ENCODE data around the gene NF2.
A peak's percentile ranks its signal among the peaks of the same experiment; 100 is the strongest.

Gene NF2

DNA sequence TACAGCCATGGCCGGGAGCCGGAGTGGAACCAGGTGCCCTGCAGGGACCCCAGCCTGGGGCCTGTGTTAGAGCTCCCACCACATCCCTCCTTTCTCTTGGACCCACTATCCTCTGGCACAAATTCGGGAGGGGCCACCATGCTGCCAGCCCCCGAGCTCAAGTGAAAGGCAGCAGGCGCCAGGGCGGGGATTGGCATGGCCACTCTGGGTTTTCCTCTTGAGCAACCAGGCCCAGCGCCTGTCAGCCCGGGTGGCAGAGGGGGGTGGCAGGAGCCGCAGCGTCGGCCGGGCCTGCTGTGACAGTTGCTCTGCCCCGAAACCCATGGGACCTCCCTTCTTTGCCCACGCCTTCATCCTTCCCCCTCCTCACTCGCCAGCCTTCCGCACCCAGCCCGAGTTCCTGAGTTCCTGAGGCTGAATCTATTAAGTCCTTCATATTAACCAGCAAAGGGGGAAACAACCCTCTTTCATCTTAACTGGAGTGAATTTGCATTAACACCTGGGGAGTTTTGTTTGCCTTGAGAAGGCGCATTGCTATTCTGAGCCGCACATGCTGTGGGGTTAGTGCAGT lies 99.6 kb downstream of the NF2 start:
- no peak for DNase-seq (ENCODE audit: low spot score)

DNA sequence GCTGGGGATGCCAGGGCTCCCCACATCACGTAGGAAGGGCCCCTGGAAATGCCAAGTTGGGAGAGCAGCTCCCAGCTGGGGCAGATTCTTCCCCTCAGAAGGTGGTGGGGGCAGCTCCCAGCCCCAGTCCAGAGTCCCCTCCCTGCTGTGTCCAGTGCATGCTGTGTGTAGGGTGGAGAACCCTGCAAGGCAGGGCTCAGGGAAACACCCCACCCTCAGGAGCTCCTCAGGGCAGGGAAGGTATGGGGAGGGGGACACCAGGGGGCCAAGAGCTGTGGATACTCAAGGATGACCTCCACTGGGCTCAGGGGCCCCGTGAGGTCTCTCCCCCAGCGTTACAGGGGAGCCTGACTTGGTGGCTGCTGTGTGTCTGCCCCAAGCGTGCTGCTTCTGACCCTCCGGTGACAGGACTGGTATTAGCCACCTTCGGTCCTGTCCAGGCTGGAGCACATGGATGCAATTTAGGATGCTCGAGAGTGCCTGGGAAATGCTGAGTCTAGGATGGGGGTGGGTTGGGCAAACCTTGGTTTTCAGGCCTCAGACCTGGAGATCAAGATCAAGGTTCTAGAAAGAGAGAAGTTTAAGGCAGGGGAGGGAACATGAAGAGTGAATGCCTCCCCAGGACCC lies 100.2 kb downstream of the NF2 start:
- no peak for DNase-seq (ENCODE audit: low spot score)

DNA sequence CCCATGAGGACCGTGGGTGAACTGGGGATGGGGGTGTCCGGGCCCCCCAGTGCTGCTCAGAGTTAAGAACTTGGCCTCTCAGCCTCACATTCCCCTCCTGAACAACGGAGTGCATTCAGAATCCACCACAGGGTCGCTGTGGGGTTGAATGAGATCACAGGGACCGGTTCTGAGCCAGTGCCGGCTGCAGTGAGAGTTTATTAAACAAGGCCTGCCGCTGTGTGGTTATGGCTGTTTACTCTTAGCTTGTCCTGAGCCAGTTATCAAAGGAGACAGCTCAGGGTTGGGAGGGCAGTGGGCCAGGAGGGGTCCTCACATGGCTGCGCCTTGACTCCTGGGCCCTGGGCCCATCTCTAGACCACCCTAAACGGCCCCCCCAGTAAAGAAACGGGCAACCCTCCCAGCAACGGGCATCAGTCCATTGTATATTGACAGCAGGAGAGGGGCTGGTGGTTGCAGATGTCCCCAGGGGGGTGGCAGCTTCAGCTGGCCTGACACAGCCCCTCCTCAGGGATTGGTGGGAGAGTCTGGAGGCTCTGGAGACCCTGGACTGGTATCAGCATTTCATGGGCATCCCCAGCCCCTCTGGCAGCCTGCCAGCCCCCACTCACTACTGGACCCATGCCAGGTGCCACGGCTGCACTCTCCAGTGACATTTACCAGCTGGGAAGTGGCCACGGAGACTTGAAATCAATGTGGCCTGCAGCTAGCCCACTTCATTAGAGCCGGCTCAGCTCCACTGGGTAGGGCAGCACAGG lies 101.3 kb downstream of the NF2 start:
- DNase-seq (ENCODE audit: low spot score), result peak; percentile 84

- DNase-seq (ENCODE audit: low spot score), result no peak
These were observed 102.2 kb downstream of the NF2 start for GRCh38 chr22:29705651-29706050.

DNA sequence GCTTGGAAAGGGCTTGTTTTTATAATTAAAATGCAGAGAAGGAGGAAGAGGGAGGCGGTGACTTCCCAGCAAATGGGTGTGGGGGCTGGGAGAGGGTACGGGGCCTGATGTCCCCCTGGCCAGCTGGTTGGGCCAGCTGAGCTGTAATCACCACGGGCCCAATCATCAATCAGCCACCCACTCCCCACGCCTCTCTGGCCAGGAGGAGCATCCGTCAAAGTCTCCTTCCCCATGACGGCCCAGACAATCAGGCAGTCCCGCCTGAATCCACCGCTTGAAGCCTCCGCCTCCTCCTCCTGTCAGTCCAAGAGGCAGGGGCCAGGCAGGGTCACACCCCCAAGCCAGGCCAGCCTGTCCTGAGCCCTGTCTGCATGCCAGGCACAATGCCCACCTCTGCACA lies 103.1 kb downstream of the NF2 start:
- DNase-seq (ENCODE audit: low spot score), result no peak

GRCh38 chr22:29707010-29707409 lies 103.6 kb downstream of the NF2 start:
- no peak for DNase-seq (ENCODE audit: low spot score)

DNA sequence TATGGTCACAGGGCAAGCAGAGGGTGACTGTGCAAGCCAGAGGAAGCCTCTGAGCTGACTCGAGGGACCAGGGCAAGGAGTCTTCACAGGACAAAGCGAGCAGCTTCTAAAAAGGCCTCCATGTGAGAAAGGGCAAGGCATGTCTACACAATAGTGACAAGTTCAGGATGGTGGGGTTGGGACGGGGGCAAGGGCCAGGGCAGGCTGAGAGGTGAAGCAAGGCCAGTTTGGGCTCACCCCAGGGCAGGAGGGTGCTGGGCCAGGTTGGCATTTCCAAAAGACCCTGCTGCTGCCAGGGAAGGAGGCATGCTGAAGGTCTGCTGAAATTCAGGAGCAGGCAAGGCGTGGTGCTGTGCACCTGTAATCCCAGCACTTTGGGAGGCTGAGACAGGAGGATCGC lies 104.0 kb downstream of the NF2 start:
- DNase-seq (ENCODE audit: low spot score), result no peak

DNA sequence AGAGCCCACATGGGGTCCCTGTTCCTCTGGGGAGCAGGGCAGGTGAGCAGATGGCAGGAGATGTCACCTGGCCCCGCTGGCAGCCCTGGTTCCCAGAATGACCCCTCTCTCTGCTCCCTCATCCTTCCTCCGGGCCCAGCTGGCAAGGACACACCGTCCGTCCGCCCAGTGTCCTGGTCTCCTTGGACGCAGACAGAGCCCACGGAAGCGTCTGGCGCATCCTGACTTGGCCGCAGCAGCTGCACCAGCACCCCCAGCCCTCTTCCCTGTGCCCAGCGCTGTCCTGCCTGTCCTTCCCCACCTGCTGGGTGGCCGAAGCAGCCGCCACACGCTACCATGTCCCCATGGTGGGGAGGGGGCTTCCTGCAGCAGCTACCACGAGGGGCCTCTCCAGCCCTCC lies 106.8 kb downstream of the NF2 start:
- no peak for DNase-seq (ENCODE audit: low spot score)

GRCh38 chr22:29710922-29711593 lies 107.6 kb downstream of the NF2 start:
- DNase-seq (ENCODE audit: low spot score), result peak; percentile 61

DNA sequence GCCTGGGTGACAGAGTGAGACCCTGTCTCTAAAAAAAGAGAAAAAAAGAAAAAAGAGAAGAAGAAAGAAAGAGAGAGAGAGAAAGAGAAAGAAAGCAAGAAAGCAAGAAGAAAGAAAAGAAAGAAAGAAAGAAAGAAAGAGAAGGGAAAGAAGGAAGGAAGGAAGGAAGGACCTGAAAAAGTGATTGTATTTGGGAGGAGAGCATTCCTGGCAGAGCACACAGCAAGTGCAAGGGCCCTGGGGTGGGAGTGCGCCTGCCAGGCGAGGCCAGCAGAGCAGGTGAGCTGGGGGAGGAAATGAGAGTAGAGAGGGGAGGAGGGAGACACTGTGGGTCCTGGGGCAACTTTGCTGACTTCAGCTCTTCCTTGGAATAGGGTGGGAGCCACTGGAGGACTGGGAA lies 108.7 kb downstream of the NF2 start:
- no peak for DNase-seq (ENCODE audit: low spot score)

GRCh38 chr22:29713156-29713727 lies 109.8 kb downstream of the NF2 start:
- DNase-seq (ENCODE audit: low spot score), result no peak

GRCh38 chr22:29715240-29715639 lies 111.8 kb downstream of the NF2 start:
- DNase-seq (ENCODE audit: low spot score), result no peak

GRCh38 chr22:29715705-29716104 lies 112.3 kb downstream of the NF2 start:
- DNase-seq (ENCODE audit: low spot score), result no peak

DNA sequence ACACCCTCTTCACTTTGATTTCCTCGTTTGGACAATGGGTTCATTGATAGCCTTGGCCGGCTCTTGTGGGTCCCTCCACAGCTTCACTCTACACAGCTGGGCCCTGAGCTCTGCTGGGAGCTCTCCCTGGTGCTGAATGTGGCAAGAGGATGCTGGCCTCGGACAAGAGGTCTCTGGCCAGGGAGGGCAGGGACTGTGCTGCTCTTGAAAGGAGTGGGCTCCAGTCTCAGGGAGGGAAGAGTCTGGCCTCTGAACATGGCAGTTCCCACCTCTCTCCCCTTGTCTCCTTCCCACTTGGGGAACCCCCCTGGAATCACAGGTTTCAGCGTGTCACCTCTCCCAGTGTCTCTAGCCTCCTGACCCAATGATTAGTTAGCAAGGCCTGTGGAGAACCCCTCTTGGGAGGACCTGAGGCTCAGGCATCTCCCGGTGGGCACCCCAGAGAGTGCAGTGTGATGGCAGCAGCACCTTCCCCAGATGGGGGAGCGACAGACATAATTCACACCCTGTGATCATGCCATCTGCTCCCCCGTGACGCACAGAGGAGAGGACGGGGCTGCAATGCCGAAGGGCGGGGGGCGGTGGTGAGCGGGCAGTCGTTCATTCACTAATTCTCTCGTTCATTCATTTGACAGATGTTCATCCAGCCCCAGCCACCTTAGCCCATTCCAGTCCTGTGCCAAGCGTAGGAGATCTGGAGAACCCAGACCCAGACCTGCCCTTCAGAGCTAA lies 113.5 kb downstream of the NF2 start:
- peak; percentile 84 for DNase-seq (ENCODE audit: low spot score)

- DNase-seq (ENCODE audit: low spot score), result no peak
These were observed 114.4 kb downstream of the NF2 start for GRCh38 chr22:29717789-29718188.

DNA sequence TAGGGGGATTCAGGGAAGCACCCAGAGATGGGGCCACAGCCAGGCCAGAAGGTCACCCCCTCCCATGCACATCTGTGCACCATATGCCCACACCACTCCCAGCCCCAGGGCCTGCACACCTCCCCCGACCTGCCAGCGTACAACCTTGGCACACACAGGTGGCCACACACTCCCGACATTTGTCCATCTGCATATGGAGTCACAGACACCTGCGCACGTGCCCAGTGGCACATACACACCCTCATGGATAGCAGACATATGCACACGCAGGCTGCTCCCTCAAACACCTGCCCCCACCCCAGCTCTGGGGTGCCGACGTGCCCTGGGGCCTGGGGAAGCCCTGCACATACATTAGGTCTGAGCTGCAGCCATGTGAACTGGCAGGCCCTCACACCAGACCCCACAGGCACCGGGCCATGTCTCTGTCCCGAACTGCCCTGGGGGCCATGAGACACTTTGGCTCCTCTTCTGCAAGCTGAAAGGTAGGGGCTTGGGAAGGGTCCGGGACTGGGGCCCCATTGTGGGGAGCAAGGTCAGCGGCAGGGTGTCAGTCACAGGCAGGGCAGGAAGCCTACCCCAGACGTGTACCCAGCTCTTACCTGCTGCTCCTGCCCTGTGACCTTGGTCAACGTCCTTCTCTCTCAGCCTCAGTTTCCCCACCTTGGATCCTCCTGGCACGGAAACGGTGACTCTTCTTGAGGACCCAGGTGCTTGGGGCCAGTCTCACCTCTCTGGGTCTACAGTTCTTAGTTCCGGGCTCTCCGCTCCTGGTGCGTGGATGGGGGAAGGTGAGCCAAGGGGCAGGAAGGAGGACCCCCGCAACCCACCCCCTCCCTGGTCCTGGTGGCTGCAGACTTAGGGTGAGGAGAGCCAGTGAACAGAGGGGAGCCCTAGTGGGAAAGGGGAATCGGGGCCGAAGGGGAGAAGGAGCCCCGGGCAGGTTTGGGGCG lies 115.8 kb downstream of the NF2 start:
- DNase-seq (ENCODE audit: low spot score), result no peak

GRCh38 chr22:29719899-29720645 lies 116.6 kb downstream of the NF2 start, which contains the start of gene CABP7:
TSS of gene CABP7 (plus strand) at chr22:29720003. CDS start at chr22:29720425, 422 bp downstream.
- DNase-seq (ENCODE audit: low spot score), result no peak

DNA sequence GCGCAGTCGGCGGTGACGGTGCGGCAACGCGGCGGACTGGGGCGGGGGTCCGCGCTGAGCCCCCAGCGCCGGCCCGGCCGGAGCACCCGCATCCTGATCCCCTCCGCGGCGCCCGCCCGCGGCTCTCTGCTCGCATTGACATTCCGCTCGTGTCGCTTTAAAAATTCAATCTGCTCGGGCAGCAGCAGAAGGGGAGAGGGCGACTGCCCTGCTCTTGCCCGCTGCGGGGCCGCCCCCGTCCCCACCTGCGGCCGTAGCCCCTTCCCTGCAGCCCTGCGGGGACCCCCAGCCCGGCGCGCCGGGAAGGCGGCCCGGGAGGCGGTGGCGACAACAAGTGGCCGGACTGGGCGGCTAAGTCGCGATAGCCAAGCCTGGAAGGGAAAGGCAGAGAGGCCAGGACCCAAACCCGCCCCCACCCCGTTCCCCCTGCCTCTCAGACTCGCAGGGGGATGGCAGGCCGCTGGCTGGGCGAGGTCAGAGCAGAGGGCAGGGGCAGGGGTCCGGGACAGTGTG lies 117.4 kb downstream of the NF2 start:
- no peak for DNase-seq (ENCODE audit: low spot score)

DNA sequence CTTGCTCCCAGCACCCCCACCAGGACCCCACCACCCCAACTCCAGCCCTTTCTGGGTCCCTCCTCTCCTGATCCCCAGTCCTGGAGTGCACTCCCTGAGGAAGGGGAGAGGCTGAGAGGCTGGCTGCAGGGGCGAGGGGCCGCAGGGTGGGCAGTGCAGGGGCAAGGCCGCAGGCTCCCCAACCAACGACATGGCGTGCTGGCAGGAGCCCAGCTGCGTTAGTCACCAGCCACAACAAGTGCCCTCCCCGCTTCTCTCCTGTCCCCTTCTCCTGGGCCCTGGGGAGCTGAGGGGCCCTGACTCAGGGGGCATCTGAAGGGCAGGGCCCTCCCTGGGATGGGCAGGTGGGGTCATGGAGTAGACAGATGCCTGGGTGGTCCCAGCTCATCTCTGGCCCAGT lies 118.7 kb downstream of the NF2 start:
- no peak for DNase-seq (ENCODE audit: low spot score)

DNA sequence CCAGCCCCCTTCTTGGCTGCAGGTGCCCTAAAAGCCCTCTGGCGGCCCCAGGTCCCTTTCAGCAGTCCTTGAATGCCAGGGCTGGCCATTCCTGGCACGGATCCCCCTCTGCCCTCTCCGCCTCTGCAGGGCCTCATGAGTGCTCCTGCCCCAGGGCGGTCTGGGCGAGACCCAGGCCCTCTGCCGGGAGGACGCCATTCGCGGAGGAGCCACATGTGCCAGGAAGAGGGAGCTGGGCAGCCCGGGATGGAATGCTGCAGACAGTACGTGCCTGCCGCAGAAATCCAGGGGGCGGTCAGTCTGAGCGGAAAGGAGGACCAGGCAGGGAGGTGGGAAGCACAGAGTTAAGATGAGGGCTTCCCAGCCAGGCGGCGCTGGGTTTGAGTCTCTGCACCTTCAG lies 119.2 kb downstream of the NF2 start:
- DNase-seq (ENCODE audit: low spot score), result no peak

All from AG08396 (cell line).